K562 (cell line): Measurements from ENCODE around the gene UQCRHL. TPM values are rescaled to one million over a fixed set of nuclear protein-coding genes. Genes with fewer than 3 reads are reported as not detected.
A peak's percentile ranks its signal among the peaks of the same experiment; 100 is the strongest.

ENCODE experiments used
- MTA1 ChIP-seq: fragments of 450-650 bp; IDR thresholded peaks from 2 replicates; pipeline ENCODE4 v1.6.1; 2017; ENCODE audit warnings: borderline replicate concordance
- PRMT5 ChIP-seq: sonication (generic); formaldehyde crosslinking; IDR thresholded peaks from 2 replicates; pipeline ENCODE4 v1.5.0; 2020; ENCODE audit warnings: missing genetic modification reagents
- SPI1 ChIP-seq: IDR thresholded peaks from 2 replicates; pipeline ENCODE4 v1.6.1; 2011; ENCODE audit warnings: low read depth, low read length, control low read depth, borderline replicate concordance
- STAT5A ChIP-seq: IDR thresholded peaks from 2 replicates; pipeline ENCODE4 v1.6.1; 2012; ENCODE audit warnings: low read length, inconsistent platforms, borderline replicate concordance
- ZNF586 ChIP-seq: fragments of 450-650 bp; formaldehyde crosslinking; conservative IDR thresholded peaks from 2 replicates; pipeline ENCODE4 v1.4.0; 2020; ENCODE audit warnings: mild to moderate bottlenecking, moderate library complexity
- ZNF79 ChIP-seq: fragments of 250-450 bp; sonication (Bioruptor Pico); IDR thresholded peaks from 2 replicates; pipeline ENCODE4 v1.4.0; 2020; ENCODE audit warnings: low read depth, mild to moderate bottlenecking, moderate library complexity
- polyA plus RNA-seq, 8 experiments: library from polyadenylated mRNA; depleted of rRNA in 4 of 8; stranded (reverse) in 5 of 8; unstranded in 3 of 8; fragments of >200 nt; fragmentation: Nextera tagmentation in 2 of 8; fragmentation: Illumina TruSeq in 1 of 8; extraction: Ambion mirVana in 2 of 8; extraction: Trizol in 1 of 8; gene quantifications; 2 replicates each; pipeline versions ENCODE4 v1.2.1 to v1.2.3, GENCODE V29; 2011 to 2014; ENCODE audit warnings: inconsistent platforms in 1 of 8, missing spikeins in 1 of 8
- total RNA-seq, 7 experiments: library from RNA; depleted of rRNA in 6 of 7; stranded (reverse); fragments of >200 nt in 6 of 7; fragmentation: Illumina TruSeq in 2 of 7; extraction: Trizol in 2 of 7; gene quantifications; 2 replicates each; pipeline versions ENCODE4 v1.2.1 to v1.2.3, GENCODE V29; 2011 to 2021; ENCODE audit warnings: low replicate concordance in 1 of 7
- TF ChIP-seq, protein P1 (sequence below), 2 experiments: IDR thresholded peaks; 2 replicates each; pipeline ENCODE4 v1.6.1; 2012; ENCODE audit warnings: improper control_type of control experiment in 2 of 2, low read depth in 2 of 2, low read length in 2 of 2, borderline replicate concordance in 1 of 2
- TF ChIP-seq, protein P2 (sequence below): sonication (generic); formaldehyde crosslinking; IDR thresholded peaks from 2 replicates; pipeline ENCODE4 v1.8.1; 2023; ENCODE audit warnings: mild to moderate bottlenecking, missing genetic modification reagents
- TF ChIP-seq, protein P3 (sequence below): sonication (generic); formaldehyde crosslinking; IDR thresholded peaks from 2 replicates; pipeline ENCODE4 v1.8.0; 2022; ENCODE audit warnings: mild to moderate bottlenecking, missing genetic modification reagents
- TF ChIP-seq, protein P4 (sequence below): fragments of 450-650 bp; IDR thresholded peaks from 2 replicates; pipeline ENCODE4 v1.6.1; 2016; ENCODE audit warnings: low read depth
- TF ChIP-seq, protein P5 (sequence below): fragments of 250-450 bp; sonication (Bioruptor Pico); IDR thresholded peaks from 2 replicates; pipeline ENCODE4 v1.4.0; 2020

UQCRHL gene
- total and polyA plus RNA-seq, 9 of the 15 experiments (the other 6 are each of a cell fraction or from before 2014, with no cell fraction given), result 5.1 to 41.3 (median 21.8) TPM

DNA sequence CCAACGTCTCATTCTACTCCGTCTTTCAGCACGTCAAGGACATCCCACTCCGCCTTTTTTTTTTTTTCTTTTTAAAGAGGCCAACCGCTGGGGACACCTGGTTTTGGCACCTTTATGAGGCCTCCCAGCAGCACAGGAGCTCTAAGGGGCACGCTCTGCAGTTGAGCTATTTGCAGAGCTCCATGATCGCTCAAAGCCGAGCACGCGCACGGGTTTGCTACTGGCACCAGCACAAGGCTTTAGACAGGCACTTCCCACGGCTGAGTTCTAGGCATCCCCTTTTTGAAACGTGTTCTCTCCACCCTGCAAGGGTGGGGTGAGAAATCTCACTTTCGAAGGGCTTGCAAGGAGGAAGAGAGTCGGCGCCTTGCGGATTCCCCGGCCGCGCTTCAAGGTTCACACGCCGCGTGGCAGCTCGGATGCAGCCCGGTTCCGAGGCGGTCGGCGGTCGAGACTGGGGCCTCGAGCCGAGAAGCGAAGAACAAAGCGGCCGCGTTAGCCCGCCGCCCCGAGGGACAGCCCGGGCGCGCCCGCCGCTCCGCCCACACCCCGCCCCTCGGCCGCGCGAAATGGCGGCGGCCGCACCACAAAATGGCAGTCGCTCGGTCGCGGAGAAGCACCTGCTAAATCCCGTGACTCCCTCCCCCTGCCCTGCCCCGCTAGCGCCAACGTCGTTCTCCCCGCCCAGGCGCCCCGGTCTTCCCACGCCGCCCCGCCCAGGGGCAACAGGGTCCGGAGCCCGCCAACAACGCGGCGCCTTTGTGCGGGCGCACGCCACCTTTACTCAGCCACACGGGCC, 27.2 kb upstream of the UQCRHL start (continued):
- TF ChIP-seq, protein P1, sequence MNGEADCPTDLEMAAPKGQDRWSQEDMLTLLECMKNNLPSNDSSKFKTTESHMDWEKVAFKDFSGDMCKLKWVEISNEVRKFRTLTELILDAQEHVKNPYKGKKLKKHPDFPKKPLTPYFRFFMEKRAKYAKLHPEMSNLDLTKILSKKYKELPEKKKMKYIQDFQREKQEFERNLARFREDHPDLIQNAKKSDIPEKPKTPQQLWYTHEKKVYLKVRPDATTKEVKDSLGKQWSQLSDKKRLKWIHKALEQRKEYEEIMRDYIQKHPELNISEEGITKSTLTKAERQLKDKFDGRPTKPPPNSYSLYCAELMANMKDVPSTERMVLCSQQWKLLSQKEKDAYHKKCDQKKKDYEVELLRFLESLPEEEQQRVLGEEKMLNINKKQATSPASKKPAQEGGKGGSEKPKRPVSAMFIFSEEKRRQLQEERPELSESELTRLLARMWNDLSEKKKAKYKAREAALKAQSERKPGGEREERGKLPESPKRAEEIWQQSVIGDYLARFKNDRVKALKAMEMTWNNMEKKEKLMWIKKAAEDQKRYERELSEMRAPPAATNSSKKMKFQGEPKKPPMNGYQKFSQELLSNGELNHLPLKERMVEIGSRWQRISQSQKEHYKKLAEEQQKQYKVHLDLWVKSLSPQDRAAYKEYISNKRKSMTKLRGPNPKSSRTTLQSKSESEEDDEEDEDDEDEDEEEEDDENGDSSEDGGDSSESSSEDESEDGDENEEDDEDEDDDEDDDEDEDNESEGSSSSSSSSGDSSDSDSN (IDR thresholded peaks at IDR 0.05; ENCODE audit: borderline replicate concordance in 1 of 2, low read depth in 2 of 2, low read length in 2 of 2), result peak; percentile 81 to 98
- TF ChIP-seq, protein P2, sequence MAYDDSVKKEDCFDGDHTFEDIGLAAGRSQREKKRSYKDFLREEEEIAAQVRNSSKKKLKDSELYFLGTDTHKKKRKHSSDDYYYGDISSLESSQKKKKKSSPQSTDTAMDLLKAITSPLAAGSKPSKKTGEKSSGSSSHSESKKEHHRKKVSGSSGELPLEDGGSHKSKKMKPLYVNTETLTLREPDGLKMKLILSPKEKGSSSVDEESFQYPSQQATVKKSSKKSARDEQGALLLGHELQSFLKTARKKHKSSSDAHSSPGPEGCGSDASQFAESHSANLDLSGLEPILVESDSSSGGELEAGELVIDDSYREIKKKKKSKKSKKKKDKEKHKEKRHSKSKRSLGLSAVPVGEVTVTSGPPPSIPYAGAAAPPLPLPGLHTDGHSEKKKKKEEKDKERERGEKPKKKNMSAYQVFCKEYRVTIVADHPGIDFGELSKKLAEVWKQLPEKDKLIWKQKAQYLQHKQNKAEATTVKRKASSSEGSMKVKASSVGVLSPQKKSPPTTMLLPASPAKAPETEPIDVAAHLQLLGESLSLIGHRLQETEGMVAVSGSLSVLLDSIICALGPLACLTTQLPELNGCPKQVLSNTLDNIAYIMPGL, result 0 out of 2 replicates have a peak, but pooled peaks have one; percentile 60
- TF ChIP-seq, protein P3, sequence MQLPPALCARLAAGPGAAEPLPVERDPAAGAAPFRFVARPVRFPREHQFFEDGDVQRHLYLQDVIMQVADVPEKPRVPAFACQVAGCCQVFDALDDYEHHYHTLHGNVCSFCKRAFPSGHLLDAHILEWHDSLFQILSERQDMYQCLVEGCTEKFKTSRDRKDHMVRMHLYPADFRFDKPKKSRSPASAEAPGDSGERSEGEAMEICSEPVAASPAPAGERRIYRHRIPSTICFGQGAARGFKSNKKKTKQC (CRISPR knock-in tag), result peak; percentile 88; the same call in 1 of the 2 replicates
- peak; percentile 44; the same call in 1 of the 2 replicates for TF ChIP-seq STAT5A
- TF ChIP-seq, protein P4, sequence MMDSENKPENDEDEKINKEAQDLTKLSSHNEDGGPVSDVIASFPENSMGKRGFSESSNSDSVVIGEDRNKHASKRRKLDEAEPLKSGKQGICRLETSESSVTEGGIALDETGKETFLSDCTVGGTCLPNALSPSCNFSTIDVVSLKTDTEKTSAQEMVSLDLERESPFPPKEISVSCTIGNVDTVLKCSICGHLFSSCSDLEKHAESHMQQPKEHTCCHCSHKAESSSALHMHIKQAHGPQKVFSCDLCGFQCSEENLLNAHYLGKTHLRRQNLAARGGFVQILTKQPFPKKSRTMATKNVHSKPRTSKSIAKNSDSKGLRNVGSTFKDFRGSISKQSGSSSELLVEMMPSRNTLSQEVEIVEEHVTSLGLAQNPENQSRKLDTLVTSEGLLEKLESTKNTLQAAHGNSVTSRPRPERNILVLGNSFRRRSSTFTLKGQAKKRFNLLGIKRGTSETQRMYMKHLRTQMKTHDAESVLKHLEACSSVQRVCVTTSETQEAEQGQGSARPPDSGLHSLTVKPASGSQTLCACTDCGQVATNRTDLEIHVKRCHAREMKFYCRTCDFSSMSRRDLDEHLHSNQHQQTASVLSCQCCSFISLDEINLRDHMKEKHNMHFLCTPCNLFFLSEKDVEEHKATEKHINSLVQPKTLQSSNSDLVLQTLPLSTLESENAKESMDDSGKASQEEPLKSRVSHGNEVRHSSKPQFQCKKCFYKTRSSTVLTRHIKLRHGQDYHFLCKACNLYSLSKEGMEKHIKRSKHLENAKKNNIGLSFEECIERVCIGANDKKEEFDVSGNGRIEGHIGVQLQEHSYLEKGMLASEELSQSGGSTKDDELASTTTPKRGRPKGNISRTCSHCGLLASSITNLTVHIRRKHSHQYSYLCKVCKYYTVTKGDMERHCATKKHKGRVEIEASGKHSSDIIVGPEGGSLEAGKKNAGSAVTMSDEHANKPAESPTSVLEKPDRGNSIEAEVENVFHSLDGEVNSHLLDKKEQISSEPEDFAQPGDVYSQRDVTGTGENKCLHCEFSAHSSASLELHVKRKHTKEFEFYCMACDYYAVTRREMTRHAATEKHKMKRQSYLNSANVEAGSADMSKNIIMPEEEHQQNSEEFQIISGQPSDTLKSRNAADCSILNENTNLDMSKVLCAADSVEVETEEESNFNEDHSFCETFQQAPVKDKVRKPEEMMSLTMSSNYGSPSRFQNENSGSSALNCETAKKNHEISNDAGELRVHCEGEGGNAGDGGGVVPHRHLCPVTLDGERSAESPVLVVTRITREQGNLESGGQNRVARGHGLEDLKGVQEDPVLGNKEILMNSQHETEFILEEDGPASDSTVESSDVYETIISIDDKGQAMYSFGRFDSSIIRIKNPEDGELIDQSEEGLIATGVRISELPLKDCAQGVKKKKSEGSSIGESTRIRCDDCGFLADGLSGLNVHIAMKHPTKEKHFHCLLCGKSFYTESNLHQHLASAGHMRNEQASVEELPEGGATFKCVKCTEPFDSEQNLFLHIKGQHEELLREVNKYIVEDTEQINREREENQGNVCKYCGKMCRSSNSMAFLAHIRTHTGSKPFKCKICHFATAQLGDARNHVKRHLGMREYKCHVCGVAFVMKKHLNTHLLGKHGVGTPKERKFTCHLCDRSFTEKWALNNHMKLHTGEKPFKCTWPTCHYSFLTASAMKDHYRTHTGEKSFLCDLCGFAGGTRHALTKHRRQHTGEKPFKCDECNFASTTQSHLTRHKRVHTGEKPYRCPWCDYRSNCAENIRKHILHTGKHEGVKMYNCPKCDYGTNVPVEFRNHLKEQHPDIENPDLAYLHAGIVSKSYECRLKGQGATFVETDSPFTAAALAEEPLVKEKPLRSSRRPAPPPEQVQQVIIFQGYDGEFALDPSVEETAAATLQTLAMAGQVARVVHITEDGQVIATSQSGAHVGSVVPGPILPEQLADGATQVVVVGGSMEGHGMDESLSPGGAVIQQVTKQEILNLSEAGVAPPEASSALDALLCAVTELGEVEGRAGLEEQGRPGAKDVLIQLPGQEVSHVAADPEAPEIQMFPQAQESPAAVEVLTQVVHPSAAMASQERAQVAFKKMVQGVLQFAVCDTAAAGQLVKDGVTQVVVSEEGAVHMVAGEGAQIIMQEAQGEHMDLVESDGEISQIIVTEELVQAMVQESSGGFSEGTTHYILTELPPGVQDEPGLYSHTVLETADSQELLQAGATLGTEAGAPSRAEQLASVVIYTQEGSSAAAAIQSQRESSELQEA, result no peak
- TF ChIP-seq ZNF586 (CRISPR knock-in tag), result no peak
- TF ChIP-seq, protein P5, sequence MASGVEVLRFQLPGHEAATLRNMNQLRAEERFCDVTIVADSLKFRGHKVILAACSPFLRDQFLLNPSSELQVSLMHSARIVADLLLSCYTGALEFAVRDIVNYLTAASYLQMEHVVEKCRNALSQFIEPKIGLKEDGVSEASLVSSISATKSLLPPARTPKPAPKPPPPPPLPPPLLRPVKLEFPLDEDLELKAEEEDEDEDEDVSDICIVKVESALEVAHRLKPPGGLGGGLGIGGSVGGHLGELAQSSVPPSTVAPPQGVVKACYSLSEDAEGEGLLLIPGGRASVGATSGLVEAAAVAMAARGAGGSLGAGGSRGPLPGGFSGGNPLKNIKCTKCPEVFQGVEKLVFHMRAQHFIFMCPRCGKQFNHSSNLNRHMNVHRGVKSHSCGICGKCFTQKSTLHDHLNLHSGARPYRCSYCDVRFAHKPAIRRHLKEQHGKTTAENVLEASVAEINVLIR, result no peak
- no peak for TF ChIP-seq PRMT5 (CRISPR knock-in tag)
- no peak for TF ChIP-seq ZNF79
- TF ChIP-seq SPI1, result peak; percentile 45; the same call in 1 of the 2 replicates
- peak; percentile 50; the same call in 1 of the 2 replicates for TF ChIP-seq MTA1
